GM23338 (cell line): ENCODE data around the gene METTL24. TPM values are rescaled to one million over a fixed set of nuclear protein-coding genes. Genes with fewer than 3 reads are reported as not detected.

ENCODE experiments used
- ATAC-seq: fragments of 200-7000 bp; cut with Tn5 transposase; 3 replicates; pipeline ENCODE4 v1.9.1; 2020
- DNase-seq: peaks from one replicate; pipeline ENCODE4 v3.0.0-alpha.2; 2015; ENCODE audit warnings: low spot score
- H2AFZ ChIP-seq: fragments of 200-600 bp; sonication (generic); 2 replicates; pipeline ENCODE4 v1.8.0; 2016; ENCODE audit warnings: antibody characterized with exemption, mild to moderate bottlenecking, moderate library complexity
- H3F3A ChIP-seq: fragments of 200-600 bp; sonication (generic); replicated peaks from 2 replicates; pipeline ENCODE4 v1.8.0; 2017; ENCODE audit warnings: antibody characterized with exemption, mixed run types, low read depth
- H3K27ac ChIP-seq: fragments of 200-600 bp; sonication (generic); 2 replicates; pipeline ENCODE4 v1.6.1; 2016; ENCODE audit warnings: low read depth
- H3K27me3 ChIP-seq: fragments of 200-600 bp; sonication (generic); 2 replicates; pipeline ENCODE4 v1.8.0; 2016; ENCODE audit warnings: mild to moderate bottlenecking, mixed run types, moderate library complexity; ENCODE audit not compliant: insufficient read depth
- H3K36me3 ChIP-seq: fragments of 200-600 bp; sonication (generic); 2 replicates; pipeline ENCODE4 v1.8.0; 2016; ENCODE audit warnings: mild to moderate bottlenecking; ENCODE audit not compliant: insufficient read depth
- H3K4me1 ChIP-seq: fragments of 200-600 bp; sonication (generic); 2 replicates; pipeline ENCODE4 v1.8.0; 2016; ENCODE audit warnings: mild to moderate bottlenecking, moderate library complexity; ENCODE audit not compliant: insufficient read depth
- H3K4me2 ChIP-seq: fragments of 200-600 bp; sonication (generic); 2 replicates; pipeline ENCODE4 v1.7.1; 2017; ENCODE audit warnings: mixed run types
- H3K4me3 ChIP-seq: fragments of 200-600 bp; sonication (generic); 2 replicates; pipeline ENCODE4 v1.6.1; 2016; ENCODE audit warnings: mixed run types
- H3K79me2 ChIP-seq: fragments of 200-600 bp; sonication (generic); replicated peaks from 2 replicates; pipeline ENCODE4 v1.8.0; 2017; ENCODE audit warnings: mild to moderate bottlenecking; ENCODE audit not compliant: insufficient read depth
- H3K9me2 ChIP-seq: fragments of 200-600 bp; sonication (generic); 2 replicates; pipeline ENCODE4 v1.8.0; 2017; ENCODE audit not compliant: insufficient read depth
- H4K20me1 ChIP-seq: fragments of 200-600 bp; sonication (generic); replicated peaks from 2 replicates; pipeline ENCODE4 v1.8.0; 2017; ENCODE audit warnings: mild to moderate bottlenecking; ENCODE audit not compliant: insufficient read depth
- H3K27ac Mint-ChIP-seq: 2 replicates; pipeline ENCODE4 v1.8.0; 2020; ENCODE audit warnings: inconsistent platforms, mild to moderate bottlenecking, moderate library complexity, mixed read lengths
- H3K27me3 Mint-ChIP-seq: 3 replicates; pipeline ENCODE4 v1.8.0; 2022; ENCODE audit warnings: low read depth, mild to moderate bottlenecking, moderate library complexity, mixed read lengths, inconsistent platforms; ENCODE audit not compliant: insufficient read depth, poor library complexity
- H3K36me3 Mint-ChIP-seq: 3 replicates; pipeline ENCODE4 v1.8.0; 2021; ENCODE audit warnings: low read depth, mild to moderate bottlenecking, inconsistent platforms, moderate library complexity, mixed read lengths
- H3K4me1 Mint-ChIP-seq: 3 replicates; pipeline ENCODE4 v1.8.0; 2020; ENCODE audit warnings: mild to moderate bottlenecking, inconsistent platforms, mixed read lengths
- H3K4me3 Mint-ChIP-seq: 3 replicates; pipeline ENCODE4 v1.8.0; 2021; ENCODE audit warnings: moderate library complexity, mild to moderate bottlenecking, inconsistent platforms, mixed read lengths
- H3K9me3 Mint-ChIP-seq: 3 replicates; pipeline ENCODE4 v1.8.0; 2020; ENCODE audit warnings: moderate library complexity, mild to moderate bottlenecking, inconsistent platforms, mixed read lengths
- CREB1 ChIP-seq: fragments of 250-450 bp; sonication (Bioruptor Pico); IDR thresholded peaks from 2 replicates; pipeline ENCODE4 v1.5.0; 2020; ENCODE audit warnings: low read depth, mild to moderate bottlenecking, moderate library complexity
- EZH2 ChIP-seq: fragments of 200-600 bp; sonication (generic); IDR thresholded peaks from one replicate; pipeline ENCODE4 v1.8.0; 2017; ENCODE audit warnings: antibody characterized with exemption, mild to moderate bottlenecking, low read depth; ENCODE audit not compliant: unreplicated experiment
- EZH2phosphoT487 ChIP-seq: fragments of 200-600 bp; sonication (generic); IDR thresholded peaks from one replicate; pipeline ENCODE4 v1.8.1; 2018; ENCODE audit warnings: antibody characterized with exemption; ENCODE audit not compliant: unreplicated experiment
- JUNB ChIP-seq: IDR thresholded peaks from one replicate; pipeline ENCODE4 v1.6.1; 2016; ENCODE audit warnings: antibody characterized with exemption; ENCODE audit not compliant: unreplicated experiment
- NANOG ChIP-seq: IDR thresholded peaks from 2 replicates; pipeline ENCODE4 v1.6.1; 2016; ENCODE audit warnings: antibody characterized with exemption, borderline replicate concordance
- POLR2AphosphoS5 ChIP-seq: IDR thresholded peaks from 2 replicates; pipeline ENCODE4 v1.6.1; 2016; ENCODE audit warnings: antibody characterized with exemption, low read depth
- STAT1 ChIP-seq: IDR thresholded peaks from one replicate; pipeline ENCODE4 v1.6.1; 2016; ENCODE audit warnings: antibody characterized with exemption; ENCODE audit not compliant: unreplicated experiment
- ZNF114 ChIP-seq: fragments of 250-450 bp; sonication (Bioruptor Pico); IDR thresholded peaks from 2 replicates; pipeline ENCODE4 v1.5.0; 2020; ENCODE audit warnings: mild to moderate bottlenecking, moderate library complexity
- ZNF331 ChIP-seq: fragments of 250-450 bp; sonication (Bioruptor Pico); IDR thresholded peaks from 2 replicates; pipeline ENCODE4 v1.5.0; 2020; ENCODE audit warnings: low read depth, mild to moderate bottlenecking, moderate library complexity
- polyA plus RNA-seq: library from polyadenylated mRNA; unstranded; fragments of >200 nt; fragmentation: Nextera tagmentation; extraction: Ambion mirVana; gene quantifications from 2 replicates; pipeline ENCODE4 v1.2.1, GENCODE V29; 2016
- total RNA-seq: library from RNA; depleted of rRNA; stranded (reverse); fragments of >200 nt; shearing (Covaris generic); gene quantifications from 2 replicates; pipeline ENCODE4 v1.2.3, GENCODE V29; 2014
- TF ChIP-seq, protein P1 (sequence below): IDR thresholded peaks from 2 replicates; pipeline ENCODE4 v1.6.1; 2016; ENCODE audit warnings: antibody characterized with exemption
- TF ChIP-seq, protein P2 (sequence below), 2 experiments: fragments of 200-600 bp in 1 of 2; sonication (generic) in 1 of 2; conservative IDR thresholded peaks; 2 replicates each; pipeline versions ENCODE4 v1.5.1 to v1.6.1; 2016 to 2017; ENCODE audit warnings: antibody characterized with exemption in 2 of 2, low read depth in 2 of 2, mild to moderate bottlenecking in 2 of 2, moderate library complexity in 1 of 2
- TF ChIP-seq, protein P3 (sequence below): IDR thresholded peaks from one replicate; pipeline ENCODE4 v1.6.1; 2018; ENCODE audit warnings: antibody characterized with exemption; ENCODE audit not compliant: unreplicated experiment
- TF ChIP-seq, protein P4 (sequence below): fragments of 250-450 bp; sonication (Bioruptor Pico); IDR thresholded peaks from 2 replicates; pipeline ENCODE4 v1.5.0; 2020; ENCODE audit warnings: mild to moderate bottlenecking, moderate library complexity

The METTL24 gene
- total and polyA plus RNA-seq, 2 experiments from 2014 or later: 0.35 TPM; not detected in 1

DNA sequence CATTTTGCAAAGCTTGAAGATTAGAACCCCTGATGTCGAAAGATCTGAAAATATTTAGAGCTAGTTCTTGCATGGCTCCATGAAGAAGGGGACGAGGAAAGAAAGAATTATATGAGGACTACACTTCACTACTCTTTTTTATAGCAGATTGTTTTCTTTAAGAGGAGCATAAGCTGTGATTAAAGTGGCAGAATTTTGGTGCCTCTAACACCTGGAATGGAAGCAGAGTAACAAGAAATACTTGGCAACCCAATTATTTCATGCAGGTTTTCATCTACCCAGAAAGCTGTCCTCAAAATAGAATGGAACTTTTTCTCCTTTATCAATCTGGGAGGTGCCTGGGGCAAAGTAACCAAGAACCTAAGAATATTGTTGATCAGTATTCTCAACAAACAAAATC lies 4.0 kb downstream of the METTL24 start:
- Histone ChIP-seq H3K27ac (no peak overlapping the region), H3K27me3 (peaks cover 33% of the 10 kb centered on the region)

More for the DNA sequence above, 4.0 kb downstream of the METTL24 start:
- H3K36me3 Mint-ChIP-seq: no peaks in the 10 kb centered on the region; the same call in 2 of the 3 replicates
- Histone ChIP-seq H3K9me2 (no peaks in the 10 kb centered on the region), H3F3A (no peaks in the 10 kb centered on the region), H3K4me2 (no peak overlapping the region), H3K4me3 (no peak overlapping the region), H3K79me2 (no peaks in the 10 kb centered on the region), H3K4me1 (peaks cover 57% of the 10 kb centered on the region), H4K20me1 (no peaks in the 10 kb centered on the region), H2AFZ (no peak overlapping the region), H3K36me3 (no peaks in the 10 kb centered on the region)
- ATAC-seq: no peak
- DNase-seq: no peak
- TF ChIP-seq EZH2phosphoT487 (no peak), CREB1 (no peak), EZH2 (no peak), POLR2AphosphoS5 (no peak), JUNB (no peak), NANOG (no peak), ZNF331 (CRISPR knock-in tag) (no peak), STAT1 (no peak), ZNF114 (CRISPR knock-in tag) (no peak)
- TF ChIP-seq, protein P1, sequence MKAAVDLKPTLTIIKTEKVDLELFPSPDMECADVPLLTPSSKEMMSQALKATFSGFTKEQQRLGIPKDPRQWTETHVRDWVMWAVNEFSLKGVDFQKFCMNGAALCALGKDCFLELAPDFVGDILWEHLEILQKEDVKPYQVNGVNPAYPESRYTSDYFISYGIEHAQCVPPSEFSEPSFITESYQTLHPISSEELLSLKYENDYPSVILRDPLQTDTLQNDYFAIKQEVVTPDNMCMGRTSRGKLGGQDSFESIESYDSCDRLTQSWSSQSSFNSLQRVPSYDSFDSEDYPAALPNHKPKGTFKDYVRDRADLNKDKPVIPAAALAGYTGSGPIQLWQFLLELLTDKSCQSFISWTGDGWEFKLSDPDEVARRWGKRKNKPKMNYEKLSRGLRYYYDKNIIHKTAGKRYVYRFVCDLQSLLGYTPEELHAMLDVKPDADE: no peak
- TF ChIP-seq, protein P2, sequence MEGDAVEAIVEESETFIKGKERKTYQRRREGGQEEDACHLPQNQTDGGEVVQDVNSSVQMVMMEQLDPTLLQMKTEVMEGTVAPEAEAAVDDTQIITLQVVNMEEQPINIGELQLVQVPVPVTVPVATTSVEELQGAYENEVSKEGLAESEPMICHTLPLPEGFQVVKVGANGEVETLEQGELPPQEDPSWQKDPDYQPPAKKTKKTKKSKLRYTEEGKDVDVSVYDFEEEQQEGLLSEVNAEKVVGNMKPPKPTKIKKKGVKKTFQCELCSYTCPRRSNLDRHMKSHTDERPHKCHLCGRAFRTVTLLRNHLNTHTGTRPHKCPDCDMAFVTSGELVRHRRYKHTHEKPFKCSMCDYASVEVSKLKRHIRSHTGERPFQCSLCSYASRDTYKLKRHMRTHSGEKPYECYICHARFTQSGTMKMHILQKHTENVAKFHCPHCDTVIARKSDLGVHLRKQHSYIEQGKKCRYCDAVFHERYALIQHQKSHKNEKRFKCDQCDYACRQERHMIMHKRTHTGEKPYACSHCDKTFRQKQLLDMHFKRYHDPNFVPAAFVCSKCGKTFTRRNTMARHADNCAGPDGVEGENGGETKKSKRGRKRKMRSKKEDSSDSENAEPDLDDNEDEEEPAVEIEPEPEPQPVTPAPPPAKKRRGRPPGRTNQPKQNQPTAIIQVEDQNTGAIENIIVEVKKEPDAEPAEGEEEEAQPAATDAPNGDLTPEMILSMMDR (conservative IDR thresholded peaks at IDR 0.05; ENCODE audit: low read depth in 2 of 2): no peak
- TF ChIP-seq, protein P3, sequence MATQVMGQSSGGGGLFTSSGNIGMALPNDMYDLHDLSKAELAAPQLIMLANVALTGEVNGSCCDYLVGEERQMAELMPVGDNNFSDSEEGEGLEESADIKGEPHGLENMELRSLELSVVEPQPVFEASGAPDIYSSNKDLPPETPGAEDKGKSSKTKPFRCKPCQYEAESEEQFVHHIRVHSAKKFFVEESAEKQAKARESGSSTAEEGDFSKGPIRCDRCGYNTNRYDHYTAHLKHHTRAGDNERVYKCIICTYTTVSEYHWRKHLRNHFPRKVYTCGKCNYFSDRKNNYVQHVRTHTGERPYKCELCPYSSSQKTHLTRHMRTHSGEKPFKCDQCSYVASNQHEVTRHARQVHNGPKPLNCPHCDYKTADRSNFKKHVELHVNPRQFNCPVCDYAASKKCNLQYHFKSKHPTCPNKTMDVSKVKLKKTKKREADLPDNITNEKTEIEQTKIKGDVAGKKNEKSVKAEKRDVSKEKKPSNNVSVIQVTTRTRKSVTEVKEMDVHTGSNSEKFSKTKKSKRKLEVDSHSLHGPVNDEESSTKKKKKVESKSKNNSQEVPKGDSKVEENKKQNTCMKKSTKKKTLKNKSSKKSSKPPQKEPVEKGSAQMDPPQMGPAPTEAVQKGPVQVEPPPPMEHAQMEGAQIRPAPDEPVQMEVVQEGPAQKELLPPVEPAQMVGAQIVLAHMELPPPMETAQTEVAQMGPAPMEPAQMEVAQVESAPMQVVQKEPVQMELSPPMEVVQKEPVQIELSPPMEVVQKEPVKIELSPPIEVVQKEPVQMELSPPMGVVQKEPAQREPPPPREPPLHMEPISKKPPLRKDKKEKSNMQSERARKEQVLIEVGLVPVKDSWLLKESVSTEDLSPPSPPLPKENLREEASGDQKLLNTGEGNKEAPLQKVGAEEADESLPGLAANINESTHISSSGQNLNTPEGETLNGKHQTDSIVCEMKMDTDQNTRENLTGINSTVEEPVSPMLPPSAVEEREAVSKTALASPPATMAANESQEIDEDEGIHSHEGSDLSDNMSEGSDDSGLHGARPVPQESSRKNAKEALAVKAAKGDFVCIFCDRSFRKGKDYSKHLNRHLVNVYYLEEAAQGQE: no peak
- TF ChIP-seq, protein P4, sequence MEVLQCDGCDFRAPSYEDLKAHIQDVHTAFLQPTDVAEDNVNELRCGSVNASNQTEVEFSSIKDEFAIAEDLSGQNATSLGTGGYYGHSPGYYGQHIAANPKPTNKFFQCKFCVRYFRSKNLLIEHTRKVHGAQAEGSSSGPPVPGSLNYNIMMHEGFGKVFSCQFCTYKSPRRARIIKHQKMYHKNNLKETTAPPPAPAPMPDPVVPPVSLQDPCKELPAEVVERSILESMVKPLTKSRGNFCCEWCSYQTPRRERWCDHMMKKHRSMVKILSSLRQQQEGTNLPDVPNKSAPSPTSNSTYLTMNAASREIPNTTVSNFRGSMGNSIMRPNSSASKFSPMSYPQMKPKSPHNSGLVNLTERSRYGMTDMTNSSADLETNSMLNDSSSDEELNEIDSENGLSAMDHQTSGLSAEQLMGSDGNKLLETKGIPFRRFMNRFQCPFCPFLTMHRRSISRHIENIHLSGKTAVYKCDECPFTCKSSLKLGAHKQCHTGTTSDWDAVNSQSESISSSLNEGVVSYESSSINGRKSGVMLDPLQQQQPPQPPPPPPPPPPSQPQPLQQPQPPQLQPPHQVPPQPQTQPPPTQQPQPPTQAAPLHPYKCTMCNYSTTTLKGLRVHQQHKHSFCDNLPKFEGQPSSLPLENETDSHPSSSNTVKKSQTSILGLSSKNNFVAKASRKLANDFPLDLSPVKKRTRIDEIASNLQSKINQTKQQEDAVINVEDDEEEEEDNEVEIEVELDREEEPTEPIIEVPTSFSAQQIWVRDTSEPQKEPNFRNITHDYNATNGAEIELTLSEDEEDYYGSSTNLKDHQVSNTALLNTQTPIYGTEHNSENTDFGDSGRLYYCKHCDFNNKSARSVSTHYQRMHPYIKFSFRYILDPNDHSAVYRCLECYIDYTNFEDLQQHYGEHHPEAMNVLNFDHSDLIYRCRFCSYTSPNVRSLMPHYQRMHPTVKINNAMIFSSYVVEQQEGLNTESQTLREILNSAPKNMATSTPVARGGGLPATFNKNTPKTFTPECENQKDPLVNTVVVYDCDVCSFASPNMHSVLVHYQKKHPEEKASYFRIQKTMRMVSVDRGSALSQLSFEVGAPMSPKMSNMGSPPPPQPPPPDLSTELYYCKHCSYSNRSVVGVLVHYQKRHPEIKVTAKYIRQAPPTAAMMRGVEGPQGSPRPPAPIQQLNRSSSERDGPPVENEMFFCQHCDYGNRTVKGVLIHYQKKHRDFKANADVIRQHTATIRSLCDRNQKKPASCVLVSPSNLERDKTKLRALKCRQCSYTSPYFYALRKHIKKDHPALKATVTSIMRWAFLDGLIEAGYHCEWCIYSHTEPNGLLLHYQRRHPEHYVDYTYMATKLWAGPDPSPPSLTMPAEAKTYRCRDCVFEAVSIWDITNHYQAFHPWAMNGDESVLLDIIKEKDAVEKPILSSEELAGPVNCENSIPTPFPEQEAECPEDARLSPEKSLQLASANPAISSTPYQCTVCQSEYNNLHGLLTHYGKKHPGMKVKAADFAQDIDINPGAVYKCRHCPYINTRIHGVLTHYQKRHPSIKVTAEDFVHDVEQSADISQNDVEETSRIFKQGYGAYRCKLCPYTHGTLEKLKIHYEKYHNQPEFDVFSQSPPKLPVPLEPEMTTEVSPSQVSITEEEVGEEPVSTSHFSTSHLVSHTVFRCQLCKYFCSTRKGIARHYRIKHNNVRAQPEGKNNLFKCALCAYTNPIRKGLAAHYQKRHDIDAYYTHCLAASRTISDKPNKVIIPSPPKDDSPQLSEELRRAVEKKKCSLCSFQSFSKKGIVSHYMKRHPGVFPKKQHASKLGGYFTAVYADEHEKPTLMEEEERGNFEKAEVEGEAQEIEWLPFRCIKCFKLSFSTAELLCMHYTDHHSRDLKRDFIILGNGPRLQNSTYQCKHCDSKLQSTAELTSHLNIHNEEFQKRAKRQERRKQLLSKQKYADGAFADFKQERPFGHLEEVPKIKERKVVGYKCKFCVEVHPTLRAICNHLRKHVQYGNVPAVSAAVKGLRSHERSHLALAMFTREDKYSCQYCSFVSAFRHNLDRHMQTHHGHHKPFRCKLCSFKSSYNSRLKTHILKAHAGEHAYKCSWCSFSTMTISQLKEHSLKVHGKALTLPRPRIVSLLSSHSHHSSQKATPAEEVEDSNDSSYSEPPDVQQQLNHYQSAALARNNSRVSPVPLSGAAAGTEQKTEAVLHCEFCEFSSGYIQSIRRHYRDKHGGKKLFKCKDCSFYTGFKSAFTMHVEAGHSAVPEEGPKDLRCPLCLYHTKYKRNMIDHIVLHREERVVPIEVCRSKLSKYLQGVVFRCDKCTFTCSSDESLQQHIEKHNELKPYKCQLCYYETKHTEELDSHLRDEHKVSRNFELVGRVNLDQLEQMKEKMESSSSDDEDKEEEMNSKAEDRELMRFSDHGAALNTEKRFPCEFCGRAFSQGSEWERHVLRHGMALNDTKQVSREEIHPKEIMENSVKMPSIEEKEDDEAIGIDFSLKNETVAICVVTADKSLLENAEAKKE (CRISPR knock-in tag): no peak
- H3K27me3 Mint-ChIP-seq: peaks cover 32% of the 10 kb centered on the region
- no peaks in the 10 kb centered on the region for H3K9me3 Mint-ChIP-seq
- no peak overlapping the region for H3K4me3 Mint-ChIP-seq
- H3K4me1 Mint-ChIP-seq: peaks cover 53% of the 10 kb centered on the region
- no peak overlapping the region for H3K27ac Mint-ChIP-seq
